Stomach (tissue), 4 donors: ENCODE data around the gene TRAF7.

Source experiments
- POLR2A ChIP-seq, 4 donors: fragments of 450-650 bp; IDR thresholded peaks; one replicate each; pipeline ENCODE4 v1.6.1; 2016; ENCODE audit warnings: antibody characterized with exemption in 4 of 4, control low read depth in 2 of 4, mild to moderate bottlenecking in 1 of 4, moderate library complexity in 1 of 4
- POLR2AphosphoS5 ChIP-seq, 3 donors: sonication (generic); formaldehyde crosslinking; IDR thresholded peaks; one replicate each; pipeline ENCODE4 v1.6.1; 2016; ENCODE audit warnings: antibody characterized with exemption in 3 of 3
- TF ChIP-seq, protein P1 (sequence below), 7 experiments: fragments of 450-650 bp in 4 of 7; fragments of 200-600 bp in 3 of 7; sonication (generic) in 3 of 7; IDR thresholded peaks; one replicate each; pipeline ENCODE4 v1.5.1; 2016 to 2019; ENCODE audit warnings: antibody characterized with exemption in 7 of 7, control low read depth in 2 of 7, mild to moderate bottlenecking in 1 of 7

DNA sequence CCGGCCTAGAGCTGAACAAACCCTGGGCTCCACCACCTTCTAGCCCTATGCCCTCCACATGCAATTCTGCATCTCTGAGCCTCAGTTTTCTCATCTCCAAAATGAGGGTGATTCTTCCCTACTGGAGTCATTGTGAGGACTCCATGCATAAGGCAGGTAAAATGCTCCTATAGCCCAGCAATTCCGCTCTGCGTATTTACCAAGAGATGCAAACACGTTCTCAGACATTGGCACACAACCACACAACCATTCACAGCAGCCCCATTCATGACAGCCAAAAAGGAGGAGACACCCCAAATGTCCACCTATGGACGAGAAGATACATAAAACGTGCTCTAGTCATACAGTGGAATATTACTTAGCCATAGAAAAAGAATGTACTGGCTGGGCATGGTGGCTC is 44.7 kb downstream of the TRAF7 start:
- TF ChIP-seq, protein P1, sequence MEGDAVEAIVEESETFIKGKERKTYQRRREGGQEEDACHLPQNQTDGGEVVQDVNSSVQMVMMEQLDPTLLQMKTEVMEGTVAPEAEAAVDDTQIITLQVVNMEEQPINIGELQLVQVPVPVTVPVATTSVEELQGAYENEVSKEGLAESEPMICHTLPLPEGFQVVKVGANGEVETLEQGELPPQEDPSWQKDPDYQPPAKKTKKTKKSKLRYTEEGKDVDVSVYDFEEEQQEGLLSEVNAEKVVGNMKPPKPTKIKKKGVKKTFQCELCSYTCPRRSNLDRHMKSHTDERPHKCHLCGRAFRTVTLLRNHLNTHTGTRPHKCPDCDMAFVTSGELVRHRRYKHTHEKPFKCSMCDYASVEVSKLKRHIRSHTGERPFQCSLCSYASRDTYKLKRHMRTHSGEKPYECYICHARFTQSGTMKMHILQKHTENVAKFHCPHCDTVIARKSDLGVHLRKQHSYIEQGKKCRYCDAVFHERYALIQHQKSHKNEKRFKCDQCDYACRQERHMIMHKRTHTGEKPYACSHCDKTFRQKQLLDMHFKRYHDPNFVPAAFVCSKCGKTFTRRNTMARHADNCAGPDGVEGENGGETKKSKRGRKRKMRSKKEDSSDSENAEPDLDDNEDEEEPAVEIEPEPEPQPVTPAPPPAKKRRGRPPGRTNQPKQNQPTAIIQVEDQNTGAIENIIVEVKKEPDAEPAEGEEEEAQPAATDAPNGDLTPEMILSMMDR (IDR thresholded peaks at IDR 0.05) = no peak
- no peak for TF ChIP-seq POLR2A (IDR thresholded peaks at IDR 0.05)
- TF ChIP-seq POLR2AphosphoS5 (IDR thresholded peaks at IDR 0.05) = no peak
